Measurements from ENCODE around the gene EGFL6.
A peak's percentile ranks its signal among the peaks of the same experiment; 100 is the strongest.

Gene EGFL6

DNA sequence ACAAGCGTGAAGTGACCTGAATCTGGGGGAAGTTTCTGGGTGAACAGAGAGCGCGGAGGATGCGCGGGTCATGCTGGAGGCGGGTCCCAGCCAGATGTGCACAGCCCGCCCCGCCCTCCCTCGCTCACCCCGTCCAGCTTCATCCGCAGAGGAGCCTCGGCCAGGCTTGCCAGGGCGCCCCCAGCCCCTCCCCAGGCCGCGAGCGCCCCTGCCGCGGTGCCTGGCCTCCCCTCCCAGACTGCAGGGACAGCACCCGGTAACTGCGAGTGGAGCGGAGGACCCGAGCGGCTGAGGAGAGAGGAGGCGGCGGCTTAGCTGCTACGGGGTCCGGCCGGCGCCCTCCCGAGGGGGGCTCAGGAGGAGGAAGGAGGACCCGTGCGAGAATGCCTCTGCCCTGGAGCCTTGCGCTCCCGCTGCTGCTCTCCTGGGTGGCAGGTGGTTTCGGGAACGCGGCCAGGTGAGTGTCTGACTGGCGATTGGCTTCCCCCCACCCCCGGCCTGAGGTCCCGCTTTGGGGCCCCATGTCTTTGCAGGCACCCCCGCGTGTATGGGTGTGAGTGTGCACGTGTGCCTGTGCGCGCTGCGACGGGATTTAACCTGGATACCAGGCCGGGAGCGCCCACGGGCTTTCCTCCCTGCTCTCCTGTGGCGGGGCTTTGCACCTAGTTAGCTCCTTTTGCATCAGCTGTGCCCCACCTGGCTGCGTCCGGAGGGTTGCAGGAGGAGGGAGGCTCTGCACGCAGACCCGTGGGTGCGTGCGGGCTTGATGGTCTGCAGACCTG, at the start of gene EGFL6:
TSS of gene EGFL6 (plus strand) at position 123 of the 782 bp plus-strand sequence. CDS start at position 384, 261 bp downstream.
- DNase-seq = no peak

- no peak for DNase-seq
Observed at GRCh38 chrX:13520351-13520750, 49.0 kb upstream of the EGFL6 start.

GRCh38 chrX:13520936-13521335, 48.5 kb upstream of the EGFL6 start:
- DNase-seq = no peak

DNA sequence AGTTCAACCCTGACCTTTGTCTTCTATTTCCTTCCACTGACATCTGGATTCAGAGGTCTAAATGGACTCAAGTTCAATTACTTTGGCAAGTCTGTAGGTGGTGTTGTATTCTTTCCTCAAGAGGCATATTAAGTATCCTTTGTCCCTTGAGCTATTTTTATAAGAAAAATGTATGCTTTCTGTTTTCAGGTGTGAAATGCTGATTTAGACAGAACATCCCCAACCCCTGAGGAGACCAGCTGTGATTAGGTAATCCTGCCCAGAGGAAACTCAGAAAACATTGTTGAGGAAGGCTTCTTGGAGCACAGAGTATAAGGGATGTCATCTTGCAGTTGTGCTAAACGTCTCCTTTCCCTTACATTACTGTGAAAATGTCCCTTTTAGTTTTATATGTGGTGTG, 46.6 kb upstream of the EGFL6 start:
- DNase-seq = no peak

DNA sequence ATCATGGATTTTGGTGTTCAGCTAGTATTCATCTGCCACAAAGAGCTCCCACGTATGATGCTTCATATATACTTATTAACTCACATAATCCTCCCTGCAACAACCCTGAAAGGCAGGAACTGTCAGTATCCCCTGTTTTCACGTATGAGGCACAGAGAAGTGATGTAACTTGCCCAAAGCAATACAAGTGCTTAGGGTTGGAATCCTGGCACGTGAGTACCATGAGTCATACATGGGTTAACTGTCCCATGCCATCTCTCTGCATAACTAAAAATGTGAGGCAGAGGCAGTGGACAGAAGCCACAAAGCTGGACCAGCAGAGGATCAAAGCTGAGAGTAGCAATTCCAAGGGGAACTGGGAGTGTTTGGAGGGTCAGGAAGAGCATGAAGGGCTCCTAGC, 35.7 kb upstream of the EGFL6 start:
- no peak for DNase-seq

DNA sequence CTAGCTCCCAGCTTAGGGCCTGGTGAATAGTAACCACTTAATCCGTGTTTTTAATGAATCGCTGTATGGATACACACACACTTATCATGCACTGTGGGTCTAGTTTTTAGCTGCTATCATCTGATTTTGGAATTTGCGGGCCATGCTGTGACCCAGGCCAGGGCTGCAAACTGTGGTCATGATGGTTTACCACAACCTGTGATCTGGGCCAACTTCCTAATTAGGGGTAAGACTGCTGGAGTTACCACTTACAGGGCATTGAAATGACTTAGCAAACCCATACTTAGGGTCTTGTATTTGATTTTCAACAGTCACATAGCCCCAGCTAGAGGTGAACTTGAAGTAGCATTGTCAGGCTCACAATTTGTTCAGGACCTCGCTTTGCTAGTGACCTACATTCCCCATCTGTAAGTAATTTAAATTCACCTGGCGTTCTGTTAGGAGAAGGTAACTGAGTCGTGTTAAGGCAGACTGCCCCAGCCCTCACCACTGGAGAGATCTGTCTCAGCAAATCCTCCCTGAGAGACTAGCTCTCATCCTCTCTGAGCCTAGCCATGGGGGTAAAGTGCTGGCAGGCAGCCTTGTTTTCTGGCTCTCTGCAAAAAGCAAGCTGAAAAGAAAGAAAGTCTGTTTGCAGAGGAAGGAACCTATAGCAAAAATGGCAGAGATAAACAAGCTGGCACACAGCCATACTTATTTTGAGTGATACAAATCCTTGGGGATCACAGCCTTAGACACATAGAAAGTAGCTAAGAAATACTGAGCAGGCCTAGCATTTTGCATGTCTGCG, 33.8 kb upstream of the EGFL6 start:
- no peak for DNase-seq

- no peak for DNase-seq
Observed at GRCh38 chrX:13536551-13536950, 32.9 kb upstream of the EGFL6 start.

- no peak for DNase-seq
Observed at GRCh38 chrX:13538414-13538813, 31.0 kb upstream of the EGFL6 start.

DNA sequence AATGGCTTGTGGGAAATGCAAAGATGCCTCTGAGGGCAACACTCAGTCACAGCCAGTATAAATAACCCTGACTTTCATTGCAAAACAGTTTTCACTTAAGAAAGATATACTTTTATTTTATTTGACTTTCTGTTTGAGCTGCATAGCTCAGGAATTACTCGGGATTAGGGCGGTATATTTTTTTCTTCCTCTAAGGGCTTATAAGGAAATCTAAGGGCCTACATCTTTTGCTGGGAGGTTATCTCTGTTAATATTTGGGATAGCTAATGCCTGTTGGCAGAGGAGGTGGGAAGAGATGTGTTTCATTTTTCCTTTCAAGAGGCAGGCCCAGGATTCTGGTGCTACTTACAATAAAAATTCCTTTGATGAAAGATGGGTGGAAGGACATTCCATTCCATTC, 28.8 kb upstream of the EGFL6 start:
- no peak for DNase-seq

- DNase-seq = peak; percentile 5
Observed at GRCh38 chrX:13545726-13546125, 23.7 kb upstream of the EGFL6 start.

DNA sequence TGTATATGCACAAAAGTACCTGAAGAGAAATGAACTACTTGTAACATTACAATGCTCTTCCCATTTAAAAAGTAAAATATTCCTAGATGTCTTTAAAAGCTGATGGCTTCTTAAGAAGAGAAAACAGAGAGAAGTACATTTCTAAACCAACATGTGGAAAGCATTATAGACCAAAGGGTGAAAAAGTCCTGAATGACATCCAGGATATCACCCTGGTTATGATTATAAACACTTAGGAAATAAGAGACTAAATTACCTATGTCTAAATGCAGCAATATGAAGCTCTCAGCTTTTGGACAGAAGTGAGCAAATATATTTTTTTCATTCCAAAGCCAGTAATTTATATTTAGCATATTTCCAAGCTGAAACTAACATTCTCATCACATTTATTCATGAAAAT, 21.7 kb upstream of the EGFL6 start:
- no peak for DNase-seq

- DNase-seq = no peak
Observed at GRCh38 chrX:13550346-13550745, 19.1 kb upstream of the EGFL6 start.

DNA sequence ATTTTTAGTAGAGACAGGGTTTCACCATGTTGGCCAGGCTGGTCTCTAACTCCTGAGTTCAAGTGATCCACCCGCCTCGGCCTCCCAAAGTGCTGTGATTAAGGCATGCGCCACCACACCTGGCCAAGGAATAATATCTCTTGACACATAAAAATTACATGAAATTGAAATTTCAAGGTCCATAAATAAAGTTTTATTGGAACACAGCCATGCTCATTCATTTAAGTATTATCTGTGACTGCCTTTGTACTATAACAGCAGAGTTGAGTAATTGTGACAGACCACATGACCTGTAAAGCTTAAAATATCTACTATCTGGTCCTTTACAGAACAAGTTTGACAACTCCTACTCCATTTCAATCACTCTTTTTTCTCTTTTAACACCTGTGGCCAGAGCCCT, 17.8 kb upstream of the EGFL6 start:
- DNase-seq = no peak

GRCh38 chrX:13552892-13553291, 16.5 kb upstream of the EGFL6 start:
- DNase-seq = no peak

- no peak for DNase-seq
Observed at GRCh38 chrX:13565511-13565910, 3.9 kb upstream of the EGFL6 start.

DNA sequence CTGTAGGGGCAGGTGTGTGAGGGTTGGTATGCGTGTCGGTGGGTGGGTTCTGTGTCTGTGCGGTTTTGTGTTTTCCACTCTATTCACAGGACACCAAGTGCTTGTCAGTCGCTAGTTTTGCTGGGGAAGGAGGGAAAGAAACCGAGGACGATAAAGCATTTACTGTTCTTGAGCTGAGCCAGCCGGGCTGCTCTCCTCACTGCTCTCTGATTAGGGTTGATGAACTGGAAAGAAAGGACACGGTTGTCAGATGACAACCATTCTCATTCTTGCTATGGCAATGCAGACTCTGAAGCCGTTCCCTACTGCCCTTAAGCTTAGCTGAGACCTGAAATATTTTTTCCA, 832 bp downstream of the EGFL6 start:
- DNase-seq = no peak

DNA sequence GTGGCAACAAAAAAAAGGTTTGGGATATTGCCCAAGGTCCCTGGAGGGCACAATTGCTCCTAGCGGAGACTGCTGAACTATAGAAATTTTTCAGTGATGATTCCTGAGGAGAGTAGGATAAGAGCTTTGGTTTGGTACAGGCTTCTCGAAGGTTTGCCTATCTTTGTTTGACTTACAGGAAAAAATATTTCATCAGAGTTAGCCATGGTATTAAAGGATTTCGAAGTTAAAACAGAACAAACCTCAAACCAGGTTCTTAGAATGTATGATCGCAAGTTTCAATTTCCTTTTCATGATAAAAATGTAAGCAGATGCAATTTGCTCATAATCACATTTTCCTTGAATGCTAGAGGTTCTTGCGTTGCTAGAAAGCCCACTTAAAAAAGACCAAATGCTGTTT, 1.7 kb downstream of the EGFL6 start:
- DNase-seq = no peak

DNA sequence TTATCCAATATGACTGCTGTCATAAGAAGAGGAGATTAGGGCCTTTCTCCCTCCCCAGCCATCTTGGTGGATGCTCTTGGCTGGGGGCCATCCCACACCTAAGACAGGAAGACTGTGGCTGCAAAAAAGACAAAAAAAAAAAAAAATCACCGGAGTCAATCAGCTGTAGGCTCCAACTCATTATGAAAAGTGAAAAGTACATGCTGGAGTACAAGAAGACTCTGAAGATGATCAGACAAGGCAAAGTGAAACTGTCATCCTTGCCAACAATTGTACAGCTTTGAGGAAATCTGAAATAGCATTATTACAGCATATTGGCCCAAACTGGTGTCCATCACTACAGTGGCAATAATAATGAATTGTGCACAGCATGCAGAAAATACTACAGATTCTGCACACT, 5.2 kb downstream of the EGFL6 start:
- no peak for DNase-seq

- no peak for DNase-seq
Observed at GRCh38 chrX:13579661-13580060, 10.3 kb downstream of the EGFL6 start.

DNA sequence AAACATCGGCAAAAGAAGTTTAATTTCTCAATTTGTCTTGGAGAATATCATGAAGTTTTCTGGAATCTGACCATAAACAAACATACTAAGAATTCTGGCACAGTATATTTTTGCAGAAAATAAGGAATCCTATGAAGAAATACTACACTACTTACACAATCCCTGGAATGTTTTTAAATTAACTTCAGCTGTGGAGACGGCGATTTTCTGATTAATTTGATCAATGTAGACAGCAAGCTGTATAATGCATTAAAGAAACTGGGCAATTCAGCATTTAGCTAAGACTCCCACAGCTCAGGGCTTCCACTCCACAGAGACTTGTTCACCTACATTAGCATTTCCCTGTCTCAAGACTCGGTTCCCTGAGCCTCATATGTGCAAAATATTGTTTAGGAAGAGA, 12.2 kb downstream of the EGFL6 start:
- DNase-seq = no peak

GRCh38 chrX:13587786-13588477, 18.5 kb downstream of the EGFL6 start:
- DNase-seq = no peak

DNA sequence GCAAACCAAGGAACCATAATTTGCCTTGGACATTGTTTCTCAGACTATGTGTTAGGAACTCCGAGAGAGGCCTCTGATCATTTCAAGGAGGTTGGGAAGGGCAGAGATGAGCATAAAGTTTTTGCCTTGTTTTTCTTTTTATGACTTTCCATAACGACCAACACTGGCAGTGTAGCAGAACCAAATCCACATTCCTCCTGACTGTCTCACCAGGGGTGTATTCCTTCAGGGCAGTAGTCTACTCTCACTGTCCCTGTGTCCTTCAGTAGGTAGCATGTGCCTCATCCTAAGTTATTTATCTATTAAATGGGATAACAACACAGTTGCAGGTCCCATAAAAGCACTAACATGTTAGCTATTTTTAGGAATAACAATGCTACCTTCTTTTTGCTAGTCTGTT, 20.8 kb downstream of the EGFL6 start:
- DNase-seq = no peak

DNA sequence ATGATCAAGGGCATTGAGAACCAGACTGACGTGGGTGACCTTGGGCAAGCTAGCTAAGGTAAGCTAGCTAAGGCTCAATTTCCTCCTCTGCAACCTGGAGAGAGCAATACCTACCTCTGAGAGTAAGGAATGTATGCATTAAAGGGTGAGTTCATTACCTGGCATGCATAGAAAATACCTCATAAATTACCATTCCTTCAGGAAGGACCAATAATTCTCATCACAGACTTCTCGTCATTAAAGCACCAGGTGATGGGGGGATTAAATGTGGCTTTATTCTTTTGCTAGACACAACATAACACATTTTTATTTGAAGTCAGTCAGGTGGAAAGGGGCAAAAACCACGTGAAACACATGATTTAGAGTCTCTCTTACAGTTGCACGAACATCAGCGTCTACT, 21.5 kb downstream of the EGFL6 start:
- DNase-seq = no peak

DNA sequence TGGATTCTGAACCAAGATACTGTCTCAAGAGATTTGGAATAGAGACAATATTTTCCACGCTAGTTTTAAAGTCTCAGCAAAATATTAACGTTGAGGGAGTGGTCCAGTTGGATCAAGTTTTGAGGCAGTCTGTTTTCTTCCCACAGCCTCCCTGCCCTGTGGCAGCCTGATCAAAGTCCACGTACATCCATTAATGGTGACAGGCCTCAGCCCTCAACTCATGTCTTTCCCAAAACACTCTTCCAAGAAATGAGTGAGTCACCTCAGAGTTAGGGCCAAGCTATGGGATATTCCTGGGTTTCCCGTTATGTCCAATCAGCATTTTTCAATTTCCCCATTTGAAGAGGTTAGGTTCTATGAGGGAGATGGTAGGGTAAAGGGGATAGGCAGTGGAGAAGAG, 28.5 kb downstream of the EGFL6 start:
- no peak for DNase-seq

All from DMS 273 treated with DMSO at 0.1 percent for 48 hours (cell line).